CD14-positive monocyte (primary cell): Measurements from ENCODE around the gene OR1J4. TPM values are rescaled to one million over a fixed set of nuclear protein-coding genes. Genes with fewer than 3 reads are reported as not detected.

Experiments used
- DNase-seq, 3 donors: peaks; one replicate each; pipeline ENCODE4 v3.0.0-alpha.2; 2011 to 2022
- H2AFZ ChIP-seq: 2 replicates; pipeline ENCODE4 v1.6.0; 2012; ENCODE audit warnings: mild to moderate bottlenecking, low read depth, low read length, inconsistent platforms; ENCODE audit not compliant: insufficient read depth, poor library complexity, severe bottlenecking
- H3K27ac ChIP-seq, 2 donors: 1 replicate in 1 of 2; 2 replicates in 1 of 2; pipeline ENCODE4 v1.5.1; 2012 to 2013; ENCODE audit warnings: low read length in 2 of 2, control low read depth in 1 of 2, inconsistent platforms in 1 of 2, low read depth in 1 of 2, mild to moderate bottlenecking in 1 of 2
- H3K27me3 ChIP-seq, 2 donors: one replicate each; pipeline versions ENCODE4 v1.6.0 to v1.6.1; 2011 to 2013; ENCODE audit warnings: low read length in 2 of 2; ENCODE audit not compliant: control insufficient read depth in 2 of 2, insufficient read depth in 2 of 2
- H3K36me3 ChIP-seq, 2 donors: replicated peaks in 1 of 2; 1 replicate in 1 of 2; 2 replicates in 1 of 2; pipeline versions ENCODE4 v1.5.1 to v1.6.1; 2012 to 2013; ENCODE audit warnings: low read length in 2 of 2, control low read depth in 1 of 2, inconsistent platforms in 1 of 2, mild to moderate bottlenecking in 1 of 2; ENCODE audit not compliant: insufficient read depth in 2 of 2, control insufficient read depth in 1 of 2
- H3K4me1 ChIP-seq, 2 donors: 1 replicate in 1 of 2; 2 replicates in 1 of 2; pipeline versions ENCODE4 v1.5.1 to v1.6.1; 2012 to 2013; ENCODE audit warnings: low read length in 2 of 2, control low read depth in 1 of 2, inconsistent platforms in 1 of 2, mild to moderate bottlenecking in 1 of 2, moderate library complexity in 1 of 2; ENCODE audit not compliant: insufficient read depth in 2 of 2, control insufficient read depth in 1 of 2
- H3K4me2 ChIP-seq: replicated peaks from 2 replicates; pipeline ENCODE3; 2012; ENCODE audit warnings: low read length, moderate library complexity, mild to moderate bottlenecking; ENCODE audit not compliant: poor library complexity, severe bottlenecking; ENCODE audit errors: extremely low read depth
- H3K4me3 ChIP-seq, 3 experiments: fragments of 200-600 bp in 1 of 3; sonication (generic) in 1 of 3; replicated peaks in 1 of 3; 1 replicate in 2 of 3; 2 replicates in 1 of 3; pipeline ENCODE4 v1.5.1; 2011 to 2013; ENCODE audit warnings: low read length in 3 of 3, mild to moderate bottlenecking in 3 of 3, control low read depth in 2 of 3, low read depth in 2 of 3, inconsistent platforms in 1 of 3, moderate library complexity in 1 of 3
- H3K79me2 ChIP-seq: 2 replicates; pipeline ENCODE4 v1.6.0; 2012; ENCODE audit warnings: mild to moderate bottlenecking, control low read depth, inconsistent platforms, low read length, moderate library complexity; ENCODE audit not compliant: insufficient read depth
- H3K9ac ChIP-seq: 2 replicates; pipeline ENCODE4 v1.6.0; 2017; ENCODE audit warnings: low read length, mild to moderate bottlenecking; ENCODE audit not compliant: insufficient read depth, poor library complexity, severe bottlenecking
- H3K9me3 ChIP-seq, 2 donors: replicated peaks in 1 of 2; 1 replicate in 1 of 2; 2 replicates in 1 of 2; pipeline versions ENCODE4 v1.5.1 to v1.6.1; 2012 to 2013; ENCODE audit warnings: low read length in 2 of 2, control low read depth in 1 of 2; ENCODE audit not compliant: control insufficient read depth in 1 of 2, insufficient read depth in 1 of 2
- H4K20me1 ChIP-seq: 2 replicates; pipeline ENCODE4 v1.6.0; 2012; ENCODE audit warnings: mild to moderate bottlenecking, low read length, control low read depth, moderate library complexity; ENCODE audit not compliant: insufficient read depth
- H3K27ac Mint-ChIP-seq, 7 donors: one replicate each; pipeline ENCODE4 v1.8.0; 2020; ENCODE audit warnings: mild to moderate bottlenecking in 7 of 7, mixed read lengths in 7 of 7, moderate library complexity in 6 of 7, inconsistent platforms in 2 of 7
- H3K27me3 Mint-ChIP-seq, 3 donors: one replicate each; pipeline ENCODE4 v1.8.0; 2021 to 2022; ENCODE audit warnings: low read depth in 3 of 3, mild to moderate bottlenecking in 3 of 3, mixed read lengths in 3 of 3, moderate library complexity in 3 of 3, inconsistent platforms in 1 of 3
- H3K36me3 Mint-ChIP-seq, 2 donors: one replicate each; pipeline ENCODE4 v1.8.0; 2020; ENCODE audit warnings: mixed read lengths in 2 of 2, inconsistent platforms in 1 of 2, mild to moderate bottlenecking in 1 of 2
- H3K4me1 Mint-ChIP-seq: one replicate; pipeline ENCODE4 v1.8.0; 2020; ENCODE audit warnings: mild to moderate bottlenecking, mixed read lengths
- H3K4me3 Mint-ChIP-seq, 2 donors: one replicate each; pipeline ENCODE4 v1.8.0; 2020; ENCODE audit warnings: mild to moderate bottlenecking in 2 of 2, mixed read lengths in 2 of 2, moderate library complexity in 1 of 2
- H3K9me3 Mint-ChIP-seq, 7 donors: one replicate each; pipeline ENCODE4 v1.8.0; 2020 to 2022; ENCODE audit warnings: mixed read lengths in 7 of 7, mild to moderate bottlenecking in 6 of 7, moderate library complexity in 6 of 7, inconsistent platforms in 2 of 7
- CTCF ChIP-seq: fragments of 200-600 bp; IDR thresholded peaks from one replicate; pipeline ENCODE4 v1.8.0; 2022; ENCODE audit warnings: antibody characterized with exemption, mild to moderate bottlenecking
- WGBS: methylation state at CpG from one replicate; pipeline ENCODE4 v1.1.5; 2013; ENCODE audit warnings: missing lambda C conversion rate; ENCODE audit not compliant: insufficient coverage; 5-methylcytosine and 5-hydroxymethylcytosine counted together
- intact Hi-C, 2 donors: fragments of 100-400 bp; cut with micrococcal nuclease; formaldehyde crosslinking; loops; one replicate each; pipeline versions ENCODE4 v1.15.0 to v1.15.1; 2023
- polyA plus RNA-seq, 3 donors: library from polyadenylated mRNA; depleted of rRNA in 1 of 3; unstranded in 2 of 3; stranded (reverse) in 1 of 3; fragments of 300-500 nt in 2 of 3; fragments of >200 nt in 1 of 3; fragmentation: Illumina TruSeq in 2 of 3; gene quantifications; 1 replicate in 2 of 3; 2 replicates in 1 of 3; pipeline ENCODE4 v1.2.3, GENCODE V29; 2012 to 2021

Gene OR1J4
- polyA plus RNA-seq, 3 donors, result not detected

- Histone ChIP-seq H3K9me3 (peaks cover 0 to 11% of the 10 kb centered on the region in 2 donors), H3K4me3 (no peak overlapping the region), H3K36me3 (no peaks in the 10 kb centered on the region), H3K79me2 (no peaks in the 10 kb centered on the region), H3K27me3 (no peaks in the 10 kb centered on the region), H3K4me1 (no peaks in the 10 kb centered on the region), H4K20me1 (no peaks in the 10 kb centered on the region), H3K4me2 (no peak overlapping the region), H3K9ac (no peak overlapping the region), H3K27ac (no peak overlapping the region), H2AFZ (no peak overlapping the region)
- TF ChIP-seq CTCF, result no peak
- H3K36me3 Mint-ChIP-seq, result no peaks in the 10 kb centered on the region
- H3K4me1 Mint-ChIP-seq, result no peaks in the 10 kb centered on the region
- H3K27me3 Mint-ChIP-seq, result peaks cover 0 to 3% (median 0%) of the 10 kb centered on the region in 3 donors
- DNase-seq, result no peak
- peaks cover 2 to 15% (median 11%) of the 10 kb centered on the region in 7 donors for H3K9me3 Mint-ChIP-seq
- 95% methylated on average over 4 of the region's 4 CpGs for WGBS
- intact Hi-C loops, result no loop called here
- H3K27ac Mint-ChIP-seq, result no peak overlapping the region
- no peak overlapping the region for H3K4me3 Mint-ChIP-seq
Observed at GRCh38 chr9:122561446-122561845, 42.5 kb downstream of the OR1J4 start.

DNA sequence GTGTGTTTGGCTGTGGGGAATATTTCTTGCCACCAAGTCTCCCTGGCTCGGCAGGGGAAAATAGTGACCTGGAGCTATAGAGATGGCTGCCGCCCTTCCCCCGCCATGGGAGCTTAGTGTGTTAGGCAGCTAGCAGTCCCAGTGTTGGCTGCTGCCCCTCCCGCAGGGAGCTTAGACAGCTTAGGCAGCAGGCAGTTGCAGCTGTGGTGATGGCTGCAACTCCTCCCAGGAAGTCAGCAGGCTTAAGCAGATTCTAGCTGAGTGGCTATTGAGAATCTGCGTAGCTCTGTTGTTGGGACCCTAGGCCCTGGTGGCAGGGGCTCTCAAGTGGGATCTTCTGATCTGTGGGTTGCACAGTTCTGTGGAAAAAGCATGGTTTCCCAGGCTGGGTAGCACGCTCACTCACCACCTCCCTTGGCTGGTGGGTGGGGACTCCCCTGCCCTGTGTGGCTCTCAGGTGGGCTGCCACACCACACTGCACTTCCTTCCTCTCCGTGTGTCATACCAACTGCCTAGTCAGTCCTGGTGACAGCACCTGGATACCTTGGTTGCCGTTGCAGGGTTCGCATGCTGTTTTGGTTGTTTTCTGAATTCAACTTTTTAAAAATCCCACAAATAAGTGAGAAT lies 43.3 kb downstream of the OR1J4 start:
- Mint-ChIP-seq H3K36me3 (no peaks in the 10 kb centered on the region), H3K27ac (no peak overlapping the region), H3K27me3 (peaks cover 0 to 3% (median 0%) of the 10 kb centered on the region in 3 donors), H3K9me3 (peaks cover 2 to 15% (median 11%) of the 10 kb centered on the region in 7 donors), H3K4me1 (no peaks in the 10 kb centered on the region), H3K4me3 (no peak overlapping the region)
- Histone ChIP-seq H3K9ac (no peak overlapping the region), H3K4me2 (no peak overlapping the region), H2AFZ (no peak overlapping the region), H3K79me2 (no peaks in the 10 kb centered on the region), H4K20me1 (no peaks in the 10 kb centered on the region), H3K27me3 (no peaks in the 10 kb centered on the region), H3K4me3 (no peak overlapping the region), H3K9me3 (peaks cover 0 to 11% of the 10 kb centered on the region in 2 donors), H3K4me1 (no peaks in the 10 kb centered on the region), H3K36me3 (no peaks in the 10 kb centered on the region), H3K27ac (no peak overlapping the region)
- no peak for DNase-seq
- no peak for TF ChIP-seq CTCF
- 61% methylated on average over 7 of the region's 9 CpGs for WGBS
- intact Hi-C loops, result no loop called here
